GM10847 (cell line): ENCODE measurements around the gene DCLRE1A.

Source experiments
- POLR2A ChIP-seq: IDR thresholded peaks from 2 replicates; pipeline ENCODE4 v1.6.1; 2011; ENCODE audit not compliant: insufficient read length; ENCODE audit errors: extremely low read depth

The DCLRE1A gene

DNA sequence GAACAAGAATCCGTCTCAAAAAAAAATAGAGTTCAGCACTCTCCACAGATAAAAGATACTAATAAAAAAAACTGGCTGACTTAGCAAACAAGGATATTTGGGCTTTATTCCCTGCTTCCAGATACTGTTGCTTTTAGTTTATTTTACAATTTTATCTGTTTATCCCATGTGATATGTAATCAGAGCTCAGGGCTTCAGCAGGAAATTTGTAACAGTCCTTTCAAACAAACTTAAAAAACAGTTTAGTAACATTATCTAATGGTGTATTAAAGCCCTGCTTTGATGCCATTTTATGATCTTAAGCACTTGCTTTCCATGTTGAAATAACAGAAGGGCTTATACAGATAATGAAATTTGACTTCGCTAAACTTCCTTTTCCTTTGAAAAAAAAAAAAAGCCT is 28.1 kb downstream of the DCLRE1A start:
- no peak for TF ChIP-seq POLR2A

DNA sequence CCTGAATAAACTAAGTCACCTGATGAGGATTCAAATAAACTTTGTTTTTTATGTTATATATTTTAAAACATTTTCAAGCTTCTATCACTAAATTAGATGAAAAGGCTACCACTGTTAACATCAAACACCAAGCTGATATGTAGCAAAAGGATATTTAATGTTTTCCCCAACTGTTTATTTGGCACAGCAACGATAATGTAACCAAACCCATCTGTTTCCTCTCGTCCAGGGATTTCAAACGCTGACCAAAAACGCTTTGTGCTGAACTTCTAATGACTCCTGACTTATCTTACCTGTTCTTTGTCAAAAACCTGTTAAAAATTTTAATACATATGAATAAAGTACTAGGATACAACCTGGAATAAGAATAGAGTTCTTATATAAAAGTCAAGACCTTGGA is 30.5 kb downstream of the DCLRE1A start:
- no peak for TF ChIP-seq POLR2A

DNA sequence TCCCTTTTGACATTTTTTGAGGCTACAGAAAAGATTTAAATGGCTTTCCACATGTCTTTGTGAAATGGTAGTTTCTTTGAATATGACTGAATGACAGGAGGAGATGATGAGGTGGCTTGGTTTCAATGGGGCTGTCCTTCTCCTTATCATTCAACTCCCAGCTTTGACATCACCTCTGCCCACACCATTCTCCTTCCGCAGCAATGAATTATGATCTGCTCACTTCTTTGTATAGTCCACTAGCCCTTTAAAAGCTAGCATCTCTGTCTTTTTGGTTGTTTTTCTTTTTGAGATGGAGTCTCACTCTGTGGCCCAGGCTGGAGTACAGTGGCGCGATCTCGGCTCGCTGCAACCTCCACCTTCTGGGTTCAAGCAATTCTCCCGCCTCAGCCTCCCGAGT is 31.7 kb downstream of the DCLRE1A start:
- TF ChIP-seq POLR2A, result no peak

DNA sequence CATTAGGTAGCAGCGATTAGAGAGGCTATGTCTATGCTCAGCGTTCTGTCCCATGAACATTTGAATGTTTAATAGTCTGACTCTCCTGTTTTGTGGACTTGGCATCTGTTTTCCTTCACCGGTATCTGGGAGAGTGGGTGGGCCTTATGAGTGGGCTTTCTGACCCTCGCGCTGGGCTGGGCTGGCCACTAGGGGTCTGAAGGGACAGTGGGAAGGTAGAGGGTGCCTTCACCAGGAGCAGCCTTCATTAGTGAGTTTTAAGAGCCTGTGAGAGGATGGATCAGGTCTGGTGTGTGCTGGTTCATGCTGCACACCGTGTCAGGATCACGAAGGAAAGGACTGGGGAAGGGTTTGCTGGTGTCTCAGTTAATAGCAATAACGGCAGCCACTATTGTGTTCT is 33.4 kb downstream of the DCLRE1A start:
- TF ChIP-seq POLR2A, result no peak

DNA sequence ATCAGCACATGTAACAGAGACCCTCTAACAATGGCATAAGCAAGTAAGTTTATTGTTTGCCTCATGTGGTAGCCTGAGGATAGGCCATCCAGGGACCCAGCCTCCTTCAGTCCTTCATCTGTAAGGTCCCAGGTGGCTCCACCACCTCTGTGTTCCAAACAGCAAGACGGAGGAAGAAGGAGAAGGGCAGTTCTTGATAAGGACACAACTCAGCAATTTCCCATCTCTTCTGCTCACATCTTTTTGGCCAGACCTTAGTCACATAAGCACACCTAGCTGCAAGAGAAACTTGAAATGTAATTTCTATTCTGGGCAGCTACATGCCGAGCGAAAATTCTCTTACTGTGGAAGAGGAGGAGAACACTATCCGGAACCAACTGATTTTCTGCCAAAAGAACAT is 33.9 kb downstream of the DCLRE1A start:
- TF ChIP-seq POLR2A, result no peak

DNA sequence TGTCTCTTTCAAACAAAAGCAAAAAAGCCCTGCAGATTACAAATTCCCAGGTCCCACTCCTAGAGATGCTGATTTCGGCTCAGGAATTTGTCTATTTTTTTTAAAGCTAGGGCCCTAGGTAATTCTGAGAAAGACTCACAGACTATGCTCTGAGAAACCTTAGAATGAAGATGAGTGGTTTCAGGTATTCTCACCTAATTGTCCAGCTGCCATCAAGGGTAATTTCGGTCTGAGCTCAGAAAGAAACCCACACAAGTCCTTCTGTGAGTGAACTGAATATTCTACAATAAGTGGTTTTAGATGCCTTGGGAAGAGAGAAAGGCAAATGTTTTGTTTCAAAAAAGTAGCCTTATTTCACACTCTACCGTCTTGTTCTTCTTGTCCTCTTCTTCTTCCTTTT is 45.7 kb downstream of the DCLRE1A start:
- no peak for TF ChIP-seq POLR2A

DNA sequence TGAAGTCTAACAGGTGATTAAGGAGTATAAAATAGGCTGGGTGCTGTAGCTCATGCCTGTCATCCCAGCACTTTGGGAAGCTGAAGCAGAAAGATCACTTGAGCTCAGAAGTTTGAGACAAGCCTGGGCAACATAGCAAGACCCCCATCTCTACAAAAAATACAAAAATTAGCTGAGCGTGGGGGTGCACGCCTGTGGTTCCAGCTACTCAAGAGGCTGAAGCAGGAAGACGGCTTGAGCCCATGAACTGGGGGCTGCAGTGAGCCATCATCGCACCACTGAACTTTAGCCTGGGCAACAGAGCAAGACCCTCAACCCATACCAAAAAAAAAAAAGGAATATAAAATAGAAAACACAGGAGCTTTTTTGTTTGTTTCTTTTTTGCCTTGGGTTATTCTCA is 47.4 kb downstream of the DCLRE1A start:
- TF ChIP-seq POLR2A, result no peak

DNA sequence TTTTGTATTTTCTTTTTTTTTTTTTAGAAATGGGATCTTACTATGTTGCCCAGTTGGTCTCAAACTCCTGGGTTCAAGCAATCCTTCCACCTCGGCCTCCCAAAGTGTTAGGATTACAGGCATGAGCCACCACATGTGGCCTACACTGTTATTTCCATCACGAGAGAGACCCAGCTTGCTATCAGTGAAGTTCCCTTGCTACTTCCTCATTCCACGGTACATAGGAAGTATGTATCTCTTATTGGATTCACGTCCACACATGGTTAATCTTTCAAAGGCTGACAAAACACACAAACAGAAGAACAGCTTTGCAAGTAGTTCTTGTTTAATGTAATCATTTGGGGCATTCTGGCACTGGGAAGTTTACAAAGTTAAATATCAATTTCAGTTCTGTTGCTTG is 50.9 kb downstream of the DCLRE1A start:
- TF ChIP-seq POLR2A, result no peak

DNA sequence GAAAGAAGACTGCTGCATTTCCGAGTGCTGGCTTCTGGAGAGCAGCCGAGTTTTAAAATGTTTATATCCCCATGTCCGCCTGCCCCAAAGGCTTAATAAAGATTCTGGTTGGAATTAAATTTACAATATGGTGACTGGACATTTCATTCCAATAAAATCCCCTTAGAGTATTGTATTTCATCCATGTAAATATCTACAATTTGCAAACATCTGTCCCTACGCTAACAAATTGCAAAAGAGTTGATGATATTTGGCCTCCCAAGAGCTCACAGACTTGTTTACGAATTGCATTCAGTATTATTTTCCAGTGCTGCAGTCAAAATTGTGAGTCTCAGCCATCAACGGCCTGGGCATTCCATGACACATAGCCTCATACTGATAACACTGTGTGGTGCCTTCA is 52.3 kb downstream of the DCLRE1A start:
- TF ChIP-seq POLR2A, result no peak

DNA sequence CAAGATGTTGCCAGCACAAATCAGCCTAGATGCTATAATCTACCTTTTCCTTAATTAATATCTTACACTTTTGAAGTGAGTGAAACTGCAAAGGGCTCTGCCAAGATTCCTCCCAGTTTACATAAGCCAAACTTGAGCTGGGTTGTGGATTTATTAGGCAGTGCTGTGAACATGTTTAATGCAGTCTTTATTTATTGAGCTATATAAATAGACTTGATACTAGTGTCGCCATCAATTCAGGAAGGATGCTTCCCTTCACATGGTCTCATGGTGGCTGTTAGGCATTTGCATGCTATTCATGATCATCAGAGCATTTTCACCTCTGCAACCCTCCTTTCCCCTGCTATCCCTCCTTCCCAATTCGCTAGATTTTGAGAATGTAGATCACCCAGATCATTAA is 62.2 kb downstream of the DCLRE1A start:
- no peak for TF ChIP-seq POLR2A

DNA sequence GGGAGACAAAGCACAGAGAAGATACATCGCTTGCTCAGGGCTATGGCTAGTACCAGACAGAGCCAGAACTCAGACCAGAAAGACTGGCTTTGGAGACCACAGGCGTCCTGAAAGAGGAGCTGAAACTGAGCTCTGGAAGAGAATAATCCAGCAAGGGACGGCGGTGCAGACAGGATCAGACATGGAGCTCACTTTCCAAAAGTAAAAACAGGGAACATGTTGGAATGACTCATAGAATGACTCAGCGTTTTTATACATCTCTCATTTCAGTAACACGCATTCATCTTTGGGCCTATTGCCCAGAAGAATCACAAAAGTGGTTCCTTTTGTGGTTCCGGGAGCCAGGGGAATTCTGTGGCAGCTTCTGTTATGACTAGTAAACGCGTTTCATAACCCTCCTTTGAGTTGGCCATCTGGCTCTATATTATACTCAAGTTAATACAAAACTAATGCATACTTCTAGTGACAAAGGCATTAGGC is 65.2 kb downstream of the DCLRE1A start:
- no peak for TF ChIP-seq POLR2A
